Measurements from ENCODE around the gene ARID4B.

DNA sequence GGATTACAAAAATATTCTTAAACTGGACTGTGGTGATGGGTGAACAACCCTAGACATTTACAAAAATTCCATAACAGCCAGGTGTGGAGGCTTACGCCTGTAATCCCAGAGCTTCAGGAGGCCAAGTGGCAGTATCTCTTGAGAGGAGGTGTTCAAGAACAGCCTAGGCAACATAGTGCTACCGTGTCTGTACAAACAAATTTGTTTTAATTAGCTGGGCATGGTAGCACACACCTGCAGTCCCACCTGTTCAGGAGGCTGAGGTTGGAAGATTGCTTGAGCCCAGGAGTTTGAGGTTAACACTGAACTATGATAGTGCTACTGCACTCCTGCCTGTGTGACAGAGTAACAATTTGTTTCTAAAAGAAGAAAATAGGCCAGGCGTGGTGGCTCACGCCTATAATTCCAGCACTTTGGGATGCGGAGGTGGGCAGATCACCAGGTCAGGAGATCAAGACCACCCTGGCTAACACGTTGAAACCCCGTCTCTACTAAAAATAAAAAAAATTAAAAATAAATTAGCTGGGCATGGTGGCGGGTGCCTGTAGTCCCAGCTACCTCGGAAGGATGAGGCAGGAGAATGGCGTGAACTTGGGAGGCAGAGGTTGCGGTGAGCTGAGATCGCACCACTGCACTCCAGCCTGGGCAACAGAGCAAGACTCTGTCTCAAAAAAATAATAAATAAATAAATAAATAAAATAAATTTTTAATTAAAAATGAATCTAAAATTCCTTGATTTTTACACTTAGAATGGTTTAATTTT, 37.1 kb downstream of the ARID4B start:
- TF ChIP-seq, protein P1, sequence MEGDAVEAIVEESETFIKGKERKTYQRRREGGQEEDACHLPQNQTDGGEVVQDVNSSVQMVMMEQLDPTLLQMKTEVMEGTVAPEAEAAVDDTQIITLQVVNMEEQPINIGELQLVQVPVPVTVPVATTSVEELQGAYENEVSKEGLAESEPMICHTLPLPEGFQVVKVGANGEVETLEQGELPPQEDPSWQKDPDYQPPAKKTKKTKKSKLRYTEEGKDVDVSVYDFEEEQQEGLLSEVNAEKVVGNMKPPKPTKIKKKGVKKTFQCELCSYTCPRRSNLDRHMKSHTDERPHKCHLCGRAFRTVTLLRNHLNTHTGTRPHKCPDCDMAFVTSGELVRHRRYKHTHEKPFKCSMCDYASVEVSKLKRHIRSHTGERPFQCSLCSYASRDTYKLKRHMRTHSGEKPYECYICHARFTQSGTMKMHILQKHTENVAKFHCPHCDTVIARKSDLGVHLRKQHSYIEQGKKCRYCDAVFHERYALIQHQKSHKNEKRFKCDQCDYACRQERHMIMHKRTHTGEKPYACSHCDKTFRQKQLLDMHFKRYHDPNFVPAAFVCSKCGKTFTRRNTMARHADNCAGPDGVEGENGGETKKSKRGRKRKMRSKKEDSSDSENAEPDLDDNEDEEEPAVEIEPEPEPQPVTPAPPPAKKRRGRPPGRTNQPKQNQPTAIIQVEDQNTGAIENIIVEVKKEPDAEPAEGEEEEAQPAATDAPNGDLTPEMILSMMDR (IDR thresholded peaks at IDR 0.05): no peak
- TF ChIP-seq POLR2A (IDR thresholded peaks at IDR 0.05): no peak

All from heart left ventricle (tissue), 13 donors.